Upper lobe of right lung (tissue), 1 donor: ENCODE results near the gene TTLL13. TPM values are rescaled to one million over a fixed set of nuclear protein-coding genes. Genes with fewer than 3 reads are reported as not detected.

Experiments
- ATAC-seq: fragments of 200-7000 bp; cut with Tn5 transposase; one replicate; pipeline ENCODE4 v1.9.1; 2020; ENCODE audit warnings: mild to moderate bottlenecking, moderate library complexity
- DNase-seq: peaks from one replicate; pipeline ENCODE4 v3.0.0-alpha.2; 2020
- H3K27ac ChIP-seq: fragments of 200-600 bp; one replicate; pipeline ENCODE4 v1.8.0; 2022
- H3K27me3 ChIP-seq: fragments of 200-600 bp; one replicate; pipeline ENCODE4 v1.8.0; 2022; ENCODE audit warnings: mild to moderate bottlenecking
- H3K36me3 ChIP-seq: fragments of 200-600 bp; one replicate; pipeline ENCODE4 v1.8.0; 2022
- H3K4me1 ChIP-seq: fragments of 200-600 bp; one replicate; pipeline ENCODE4 v1.8.0; 2022
- H3K4me3 ChIP-seq: fragments of 200-600 bp; one replicate; pipeline ENCODE4 v1.8.0; 2022; ENCODE audit warnings: mild to moderate bottlenecking
- H3K9me3 ChIP-seq: fragments of 200-600 bp; one replicate; pipeline ENCODE4 v1.8.0; 2022
- intact Hi-C: fragments of 100-400 bp; cut with DNase I; formaldehyde crosslinking; loops from one replicate; pipeline ENCODE4 v1.11.0; 2022
- total RNA-seq: library from RNA; stranded (reverse); fragmentation: NEBNext Ultra II Directional; extraction: Animal tissue kit (Norgen Biotek cat#: 25700); gene quantifications from one replicate; pipeline ENCODE4 v1.2.1, GENCODE V29; 2021
- TF ChIP-seq, protein P1 (sequence below): fragments of 200-600 bp; IDR thresholded peaks from one replicate; pipeline ENCODE4 v1.8.0; 2022; ENCODE audit warnings: antibody characterized with exemption
- donor health status: DM: no; HTN: yes; CAD: no; lungs with severe emphysema.

TTLL13 gene
- total RNA-seq, 1 donor from 2014 or later = not detected

DNA sequence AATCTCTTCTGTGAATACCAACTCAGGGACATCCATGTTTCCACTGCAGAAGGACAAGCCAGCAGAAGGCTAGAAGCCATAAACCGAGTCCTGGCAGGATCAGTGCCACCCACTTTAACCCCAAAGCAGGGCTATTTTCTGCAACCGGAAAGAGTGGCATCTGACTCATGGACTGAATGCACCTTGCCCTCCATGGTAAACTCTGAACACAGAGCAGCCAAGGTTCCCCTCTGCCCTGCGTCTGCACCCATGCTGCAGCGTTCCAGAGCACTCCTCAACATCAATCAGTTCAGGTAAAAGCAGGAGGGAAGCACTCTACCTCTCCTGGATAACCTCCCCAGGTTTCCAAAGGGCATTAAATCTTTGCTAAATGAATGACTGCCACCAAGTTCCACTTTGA is 15.3 kb downstream of the TTLL13 start:
- intact Hi-C loops = no loop called here
- peak overlapping the region; percentile 94 for H3K27ac ChIP-seq
- peaks cover 34% of the 10 kb centered on the region for H3K4me1 ChIP-seq
- TF ChIP-seq, protein P1, sequence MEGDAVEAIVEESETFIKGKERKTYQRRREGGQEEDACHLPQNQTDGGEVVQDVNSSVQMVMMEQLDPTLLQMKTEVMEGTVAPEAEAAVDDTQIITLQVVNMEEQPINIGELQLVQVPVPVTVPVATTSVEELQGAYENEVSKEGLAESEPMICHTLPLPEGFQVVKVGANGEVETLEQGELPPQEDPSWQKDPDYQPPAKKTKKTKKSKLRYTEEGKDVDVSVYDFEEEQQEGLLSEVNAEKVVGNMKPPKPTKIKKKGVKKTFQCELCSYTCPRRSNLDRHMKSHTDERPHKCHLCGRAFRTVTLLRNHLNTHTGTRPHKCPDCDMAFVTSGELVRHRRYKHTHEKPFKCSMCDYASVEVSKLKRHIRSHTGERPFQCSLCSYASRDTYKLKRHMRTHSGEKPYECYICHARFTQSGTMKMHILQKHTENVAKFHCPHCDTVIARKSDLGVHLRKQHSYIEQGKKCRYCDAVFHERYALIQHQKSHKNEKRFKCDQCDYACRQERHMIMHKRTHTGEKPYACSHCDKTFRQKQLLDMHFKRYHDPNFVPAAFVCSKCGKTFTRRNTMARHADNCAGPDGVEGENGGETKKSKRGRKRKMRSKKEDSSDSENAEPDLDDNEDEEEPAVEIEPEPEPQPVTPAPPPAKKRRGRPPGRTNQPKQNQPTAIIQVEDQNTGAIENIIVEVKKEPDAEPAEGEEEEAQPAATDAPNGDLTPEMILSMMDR = no peak
- H3K27me3 ChIP-seq = no peaks in the 10 kb centered on the region
- DNase-seq = peak; percentile 62
- H3K9me3 ChIP-seq = no peaks in the 10 kb centered on the region
- peak overlapping the region; percentile 92 for H3K4me3 ChIP-seq
- peak; percentile 53 for ATAC-seq
- H3K36me3 ChIP-seq = peaks cover 20% of the 10 kb centered on the region

DNA sequence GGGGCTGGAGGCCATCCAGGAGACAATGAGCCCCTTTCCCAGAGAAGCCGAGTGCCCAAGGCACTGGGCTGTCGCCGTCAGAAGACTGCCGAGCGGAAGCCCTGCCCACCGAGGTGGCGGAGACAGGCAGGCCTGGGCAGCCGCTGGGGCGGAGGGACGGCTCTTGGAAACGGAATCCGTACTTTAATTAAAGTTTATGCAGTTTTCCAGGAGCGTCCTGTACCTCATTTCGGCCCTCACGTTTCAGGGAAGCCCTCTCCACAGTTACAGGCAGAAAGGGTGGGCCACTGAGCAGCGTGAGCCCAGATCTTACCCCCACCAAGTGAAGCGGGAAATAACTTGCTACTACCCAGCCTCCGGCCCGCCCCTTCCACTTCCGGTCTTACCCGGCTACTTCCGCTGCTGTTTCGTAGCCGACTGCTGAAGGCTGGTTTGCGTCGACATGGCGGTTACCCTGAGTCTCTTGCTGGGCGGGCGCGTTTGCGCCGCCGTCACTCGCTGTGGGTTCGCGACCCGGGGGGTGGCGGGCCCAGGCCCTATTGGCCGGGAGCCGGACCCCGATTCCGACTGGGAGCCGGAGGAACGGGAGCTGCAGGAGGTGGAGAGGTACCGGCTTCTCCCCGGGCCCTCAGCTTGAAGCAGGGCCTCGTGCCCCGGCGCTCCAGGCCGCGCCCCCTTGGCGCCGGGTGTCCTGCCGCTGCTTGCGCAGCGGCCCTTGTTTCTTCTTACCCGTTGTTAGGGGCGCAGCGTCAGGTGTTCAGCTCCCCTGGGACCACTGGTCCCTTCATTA is 16.1 kb downstream of the TTLL13 start, which contains the start of gene NGRN:
Gene NGRN, plus strand, starts transcription at position 402 of the 790 bp plus-strand sequence. Its CDS starts 41 bp downstream, at position 443.
- peak; percentile 96 for ATAC-seq
- peaks cover 42% of the 10 kb centered on the region for H3K4me1 ChIP-seq
- H3K9me3 ChIP-seq = no peaks in the 10 kb centered on the region

DNA sequence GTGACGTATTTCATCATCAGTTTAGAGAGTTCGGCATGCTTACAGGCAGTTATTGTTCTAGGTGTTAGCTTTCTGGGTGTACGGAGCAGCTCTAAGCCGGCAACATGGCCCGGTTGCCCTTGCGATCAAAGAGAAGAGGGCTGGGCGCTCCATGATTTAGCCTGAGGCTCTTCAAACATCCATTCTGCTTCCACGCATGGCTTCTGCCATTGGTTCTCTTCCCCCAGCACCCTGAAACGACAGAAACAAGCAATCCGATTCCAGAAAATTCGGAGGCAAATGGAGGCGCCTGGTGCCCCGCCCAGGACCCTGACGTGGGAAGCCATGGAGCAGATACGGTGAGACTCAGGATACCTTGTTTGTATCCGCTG is 16.7 kb downstream of the TTLL13 start:
- ATAC-seq = peak; percentile 23
- peak; percentile 72 for DNase-seq
- intact Hi-C loops = no loop called here

More for the DNA sequence above, 16.1 kb downstream of the TTLL13 start, which contains the start of gene NGRN:
- TF ChIP-seq, protein P1 = no peak
- Histone ChIP-seq H3K27ac (peak within 1 kb of the TSS; percentile 94), H3K36me3 (peaks cover 28% of the 10 kb centered on the region), H3K4me3 (peak within 1 kb of the TSS; percentile 92), H3K27me3 (no peaks in the 10 kb centered on the region)
- intact Hi-C loops = no loop called here
- peak; percentile 97 for DNase-seq

DNA sequence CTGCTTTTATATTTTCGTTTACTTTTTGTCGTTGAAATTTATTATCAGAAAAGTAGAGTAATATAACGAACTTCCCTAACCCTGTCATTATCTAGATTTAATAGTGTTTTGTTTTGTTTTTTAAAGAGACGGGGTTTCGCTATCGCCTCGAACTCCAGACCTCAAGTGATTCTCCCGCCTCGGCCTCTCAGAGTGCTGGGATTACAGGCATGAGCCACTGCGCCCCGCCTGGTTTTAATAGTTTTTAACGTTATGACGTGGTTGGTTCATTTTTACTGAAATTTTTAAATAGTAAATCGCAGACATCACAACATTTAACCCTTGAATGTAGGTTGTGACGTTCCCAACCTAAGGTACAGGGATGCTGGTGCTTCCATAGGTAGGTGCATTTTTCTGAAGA is 17.1 kb downstream of the TTLL13 start:
- Histone ChIP-seq H3K36me3 (peaks cover 38% of the 10 kb centered on the region), H3K9me3 (no peaks in the 10 kb centered on the region), H3K27me3 (no peaks in the 10 kb centered on the region), H3K4me3 (peak overlapping the region; percentile 92), H3K27ac (peak overlapping the region; percentile 94), H3K4me1 (peaks cover 50% of the 10 kb centered on the region)
- intact Hi-C loops = no loop called here
- DNase-seq (peak; percentile 54), ATAC-seq (no peak)
- TF ChIP-seq, protein P1 = no peak

More for the DNA sequence above, 16.7 kb downstream of the TTLL13 start:
- peak overlapping the region; percentile 94 for H3K27ac ChIP-seq
- H3K9me3 ChIP-seq = no peaks in the 10 kb centered on the region
- H3K4me1 ChIP-seq = peaks cover 46% of the 10 kb centered on the region
- peaks cover 34% of the 10 kb centered on the region for H3K36me3 ChIP-seq
- peak overlapping the region; percentile 92 for H3K4me3 ChIP-seq
- H3K27me3 ChIP-seq = no peaks in the 10 kb centered on the region
- TF ChIP-seq, protein P1 = no peak

DNA sequence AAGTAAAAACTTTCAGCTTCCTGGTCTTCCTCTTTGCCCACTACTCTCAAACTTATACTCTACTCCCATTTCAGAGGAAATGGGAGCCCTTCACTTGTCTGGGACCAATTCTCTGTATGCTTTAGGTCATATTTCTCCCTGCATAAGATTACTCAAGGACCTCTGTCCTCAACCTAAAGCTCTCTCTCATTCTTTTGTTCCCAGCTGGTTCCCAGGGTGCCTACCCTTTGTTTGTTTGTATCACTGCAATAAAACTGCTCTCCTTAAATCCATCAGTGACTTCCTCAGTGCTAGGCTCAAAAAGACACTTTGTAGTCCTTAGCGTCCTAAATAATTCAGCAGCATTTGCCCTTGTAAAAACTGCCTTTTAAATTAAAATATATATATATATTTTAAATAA is 19.1 kb downstream of the TTLL13 start:
- Histone ChIP-seq H3K4me3 (no peak overlapping the region), H3K27me3 (no peaks in the 10 kb centered on the region), H3K27ac (no peak overlapping the region), H3K9me3 (no peaks in the 10 kb centered on the region), H3K36me3 (peaks cover 56% of the 10 kb centered on the region), H3K4me1 (peaks cover 57% of the 10 kb centered on the region)
- TF ChIP-seq, protein P1 = no peak
- intact Hi-C loops = no loop called here
- no peak for ATAC-seq
- no peak for DNase-seq
